SK-N-SH treated with all-trans-retinoic acid at 6 μM for 48 hours (cell line): ENCODE data around the gene CD164.

ENCODE experiments used
- GLIS3 ChIP-seq: fragments of 250-450 bp; sonication (Bioruptor Pico); IDR thresholded peaks from 2 replicates; pipeline ENCODE4 v1.5.0; 2020; ENCODE audit warnings: mild to moderate bottlenecking, moderate library complexity
- TSHZ2 ChIP-seq: fragments of 250-450 bp; sonication (Bioruptor Pico); IDR thresholded peaks from 2 replicates; pipeline ENCODE4 v1.5.0; 2020; ENCODE audit warnings: mild to moderate bottlenecking, moderate library complexity

- TF ChIP-seq TSHZ2 (CRISPR knock-in tag) = no peak
- no peak for TF ChIP-seq GLIS3
Observed at GRCh38 chr6:109424946-109425345, 42.7 kb upstream of the CD164 start.
